IMR-90 (cell line): ENCODE measurements around the gene HS3ST5. TPM values are rescaled to one million over a fixed set of nuclear protein-coding genes. Genes with fewer than 3 reads are reported as not detected.

Experiments used
- ATAC-seq: fragments of 200-7000 bp; cut with Tn5 transposase; 2 replicates; pipeline ENCODE4 v1.9.1; 2020; ENCODE audit warnings: low read depth, mild to moderate bottlenecking, moderate library complexity
- BruUV-seq: library from RNA; stranded (reverse); fragments of 400-500 nt; replicated peaks from 2 replicates; lab custom pipeline; 2021; lab: Mats Ljungman, UMichigan
- CTCF ChIA-PET: fragments of 300-600 bp; formaldehyde crosslinking; extraction: SDS; loops from one replicate; lab custom pipeline; 2021; ENCODE audit warnings: antibody characterized with exemption; lab: Yijun Ruan, JAX
- POLR2A ChIA-PET: fragments of 300-600 bp; sonication (Branson Sonifier 250); formaldehyde crosslinking; loops from one replicate; lab custom pipeline; 2022; ENCODE audit warnings: antibody characterized with exemption; ENCODE audit not compliant: unreplicated experiment; lab: Charles Lee
- DNase-seq: peaks from one replicate; pipeline ENCODE4 v3.0.0; 2013
- H2AFZ ChIP-seq: replicated peaks from 2 replicates; pipeline ENCODE3; 2013; ENCODE audit warnings: low read length, mild to moderate bottlenecking; ENCODE audit not compliant: poor library complexity
- H2AK5ac ChIP-seq: 2 replicates; pipeline ENCODE4 v1.6.1; 2013; ENCODE audit warnings: low read depth, low read length, inconsistent platforms
- H2AK9ac ChIP-seq: replicated peaks from 2 replicates; pipeline ENCODE3; 2013; ENCODE audit warnings: mild to moderate bottlenecking, low read depth, low read length, moderate library complexity; ENCODE audit not compliant: poor library complexity
- H2BK120ac ChIP-seq: 2 replicates; pipeline ENCODE4 v1.6.1; 2013; ENCODE audit warnings: low read depth, low read length, inconsistent platforms
- H2BK15ac ChIP-seq: 3 replicates; pipeline ENCODE4 v1.6.1; 2013; ENCODE audit warnings: low read depth, low read length, inconsistent platforms
- H2BK20ac ChIP-seq: 2 replicates; pipeline ENCODE4 v1.6.1; 2013; ENCODE audit warnings: low read depth, mild to moderate bottlenecking, inconsistent platforms, low read length, moderate library complexity
- H2BK5ac ChIP-seq: 2 replicates; pipeline ENCODE4 v1.6.1; 2013; ENCODE audit warnings: mild to moderate bottlenecking, low read depth, low read length, inconsistent platforms; ENCODE audit not compliant: poor library complexity, severe bottlenecking
- H3K14ac ChIP-seq: replicated peaks from 2 replicates; pipeline ENCODE4 v1.6.1; 2013; ENCODE audit warnings: low read depth, low read length, inconsistent platforms
- H3K18ac ChIP-seq: 2 replicates; pipeline ENCODE4 v1.6.1; 2013; ENCODE audit warnings: low read depth, low read length, control low read depth
- H3K23ac ChIP-seq: 2 replicates; pipeline ENCODE4 v1.6.1; 2013; ENCODE audit warnings: low read depth, low read length, inconsistent platforms
- H3K27ac ChIP-seq: 2 replicates; pipeline ENCODE4 v1.5.1; 2013; ENCODE audit warnings: mild to moderate bottlenecking, control low read depth, low read length; ENCODE audit not compliant: insufficient read depth
- H3K27me3 ChIP-seq: 2 replicates; pipeline ENCODE4 v1.6.1; 2013; ENCODE audit warnings: low read length; ENCODE audit not compliant: control insufficient read depth, insufficient read depth
- H3K36me3 ChIP-seq: 2 replicates; pipeline ENCODE4 v1.6.1; 2013; ENCODE audit warnings: low read length, mixed read lengths; ENCODE audit not compliant: control insufficient read depth, insufficient read depth
- H3K4ac ChIP-seq: 2 replicates; pipeline ENCODE4 v1.6.1; 2013; ENCODE audit warnings: low read depth, low read length, inconsistent platforms
- H3K4me1 ChIP-seq: 2 replicates; pipeline ENCODE4 v1.6.1; 2013; ENCODE audit warnings: low read length, mixed read lengths; ENCODE audit not compliant: control insufficient read depth, insufficient read depth
- H3K4me2 ChIP-seq: 2 replicates; pipeline ENCODE4 v1.6.1; 2013; ENCODE audit warnings: low read depth, mild to moderate bottlenecking, control low read depth, low read length, moderate library complexity
- H3K4me3 ChIP-seq: 2 replicates; pipeline ENCODE4 v1.5.1; 2013; ENCODE audit warnings: low read depth, mild to moderate bottlenecking, control low read depth, low read length, moderate library complexity; ENCODE audit not compliant: insufficient read depth
- H3K56ac ChIP-seq: 2 replicates; pipeline ENCODE4 v1.6.1; 2013; ENCODE audit warnings: low read length, inconsistent platforms; ENCODE audit not compliant: insufficient read depth; ENCODE audit errors: extremely low read depth
- H3K79me1 ChIP-seq, 2 experiments: 2 replicates each; pipeline ENCODE4 v1.6.1; 2013; ENCODE audit warnings: low read length in 2 of 2, inconsistent platforms in 1 of 2, low read depth in 1 of 2
- H3K9ac ChIP-seq: 2 replicates; pipeline ENCODE4 v1.6.1; 2013; ENCODE audit warnings: low read depth, low read length, control low read depth
- H3K9me1 ChIP-seq: 2 replicates; pipeline ENCODE4 v1.6.1; 2013; ENCODE audit warnings: low read length, inconsistent platforms; ENCODE audit not compliant: insufficient read depth
- H3K9me3 ChIP-seq: 2 replicates; pipeline ENCODE4 v1.6.1; 2013; ENCODE audit warnings: low read length; ENCODE audit not compliant: control insufficient read depth, insufficient read depth
- H4K20me1 ChIP-seq: 2 replicates; pipeline ENCODE4 v1.6.1; 2013; ENCODE audit warnings: low read length, inconsistent platforms; ENCODE audit not compliant: insufficient read depth
- H4K5ac ChIP-seq: 2 replicates; pipeline ENCODE4 v1.6.1; 2013; ENCODE audit warnings: mild to moderate bottlenecking, low read depth, low read length, control low read depth
- H4K8ac ChIP-seq, 2 experiments: 2 replicates each; pipeline ENCODE4 v1.6.1; 2013; ENCODE audit warnings: low read depth in 2 of 2, low read length in 2 of 2, control low read depth in 1 of 2, inconsistent platforms in 1 of 2
- H4K91ac ChIP-seq: 2 replicates; pipeline ENCODE4 v1.6.1; 2013; ENCODE audit warnings: low read depth, low read length, inconsistent platforms; ENCODE audit not compliant: insufficient read depth
- WGBS, 2 experiments: methylation state at CpG; one replicate each; pipeline versions ENCODE4 v1.1.5 to v1.1.7; 2013; ENCODE audit warnings: missing lambda C conversion rate in 2 of 2; ENCODE audit not compliant: insufficient read length in 1 of 2; ENCODE audit errors: extremely low coverage in 2 of 2; 5-methylcytosine and 5-hydroxymethylcytosine counted together
- dilution Hi-C: fragments of 300-500 bp; cut with HindIII; formaldehyde crosslinking; loops from one replicate; pipeline ENCODE4 v1.14.3; 2018; ENCODE audit warnings: low sequenced_read_pairs; ENCODE audit not compliant: unreplicated experiment
- in situ Hi-C: fragments of 300-500 bp; cut with MboI; formaldehyde crosslinking; loops from 3 replicates; pipeline ENCODE4 v1.14.3; 2019; ENCODE audit warnings: low sequenced_read_pairs, inconsistent platforms, mixed read lengths
- intact Hi-C: fragments of 100-400 bp; cut with micrococcal nuclease; formaldehyde crosslinking; loops from 2 replicates; pipeline ENCODE4 v1.10.0; 2022
- polyA plus RNA-seq, 3 experiments: library from polyadenylated mRNA; depleted of rRNA; stranded (reverse); fragments of >200 nt; gene quantifications; 2 replicates each; pipeline ENCODE4 v1.2.3, GENCODE V29; 2012; ENCODE audit warnings: low replicate concordance in 1 of 3
- total RNA-seq: library from RNA; depleted of rRNA; stranded (reverse); fragments of >200 nt; gene quantifications from 2 replicates; pipeline ENCODE4 v1.2.3, GENCODE V29; 2012
- TF ChIP-seq, protein P1 (sequence below): fragments of 150-350 bp; IDR thresholded peaks from 2 replicates; pipeline ENCODE4 v1.6.1; 2016; ENCODE audit warnings: low read depth, mild to moderate bottlenecking, low read length, moderate library complexity, borderline replicate concordance

HS3ST5 gene
- total and polyA plus RNA-seq, 2 of the 4 experiments (the other 2 are of a cell fraction): not detected

DNA sequence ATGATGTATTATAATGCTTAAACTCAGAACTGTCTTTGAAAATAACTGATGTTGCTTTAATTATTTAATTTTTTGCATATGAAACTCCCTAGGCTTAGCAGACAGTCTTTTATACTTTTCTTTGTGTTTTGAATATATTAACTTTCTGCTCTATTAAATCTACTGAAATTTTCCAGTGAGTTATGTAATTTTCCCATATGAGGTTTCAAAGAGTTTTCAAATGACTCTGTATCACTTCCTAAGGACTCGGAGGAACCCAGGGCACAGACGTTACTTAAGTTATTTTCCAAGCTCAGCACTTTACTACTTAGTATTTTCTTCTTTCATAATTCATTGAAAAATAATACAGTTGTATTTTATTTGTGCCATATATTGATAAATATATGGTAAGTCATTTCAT lies 122.6 kb downstream of the HS3ST5 start:
- in situ Hi-C loops (no loop called here), dilution Hi-C loops (no loop called here), intact Hi-C loops (no loop called here)
- Histone ChIP-seq H2BK120ac (no peak overlapping the region), H3K36me3 (no peaks in the 10 kb centered on the region), H3K79me1 (no peaks in the 10 kb centered on the region), H3K4ac (no peak overlapping the region), H4K8ac (no peak overlapping the region), H3K9ac (no peak overlapping the region), H3K4me3 (no peak overlapping the region), H2BK5ac (no peak overlapping the region), H4K20me1 (no peaks in the 10 kb centered on the region), H2BK20ac (no peak overlapping the region), H3K56ac (no peak overlapping the region), H2BK15ac (no peak overlapping the region), H4K5ac (no peak overlapping the region), H3K18ac (no peak overlapping the region), H3K4me2 (no peak overlapping the region), H3K9me1 (no peaks in the 10 kb centered on the region), H3K4me1 (no peaks in the 10 kb centered on the region), H2AFZ (no peak overlapping the region), H2AK9ac (no peak overlapping the region), H3K23ac (no peak overlapping the region), H2AK5ac (no peak overlapping the region), H3K27ac (no peak overlapping the region), H4K91ac (no peak overlapping the region), H3K9me3 (no peaks in the 10 kb centered on the region), H3K27me3 (no peaks in the 10 kb centered on the region), H3K14ac (no peak overlapping the region)
- CTCF ChIA-PET: no interaction called here
- POLR2A ChIA-PET: no interaction called here
- no TSS peak for BruUV-seq
- ATAC-seq (no peak), DNase-seq (no peak)
- no CpG with 5 or more reads among the region's 2 CpGs for WGBS, 2 experiments
- TF ChIP-seq, protein P1, sequence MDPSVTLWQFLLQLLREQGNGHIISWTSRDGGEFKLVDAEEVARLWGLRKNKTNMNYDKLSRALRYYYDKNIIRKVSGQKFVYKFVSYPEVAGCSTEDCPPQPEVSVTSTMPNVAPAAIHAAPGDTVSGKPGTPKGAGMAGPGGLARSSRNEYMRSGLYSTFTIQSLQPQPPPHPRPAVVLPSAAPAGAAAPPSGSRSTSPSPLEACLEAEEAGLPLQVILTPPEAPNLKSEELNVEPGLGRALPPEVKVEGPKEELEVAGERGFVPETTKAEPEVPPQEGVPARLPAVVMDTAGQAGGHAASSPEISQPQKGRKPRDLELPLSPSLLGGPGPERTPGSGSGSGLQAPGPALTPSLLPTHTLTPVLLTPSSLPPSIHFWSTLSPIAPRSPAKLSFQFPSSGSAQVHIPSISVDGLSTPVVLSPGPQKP: no peak
